LNCaP clone FGC (cell line): ENCODE data around the gene RHOG.
A peak's percentile ranks its signal among the peaks of the same experiment; 100 is the strongest.

ENCODE experiments used
- DNase-seq: peaks from one replicate; pipeline ENCODE4 v3.0.0-alpha.2; 2011; ENCODE audit warnings: low read depth
- H3K4me3 ChIP-seq: 2 replicates; pipeline ENCODE4 v1.5.1; 2011; ENCODE audit warnings: mild to moderate bottlenecking, low read depth, low read length, control low read depth
- CTCF ChIP-seq: IDR thresholded peaks from 2 replicates; pipeline ENCODE4 v1.5.1; 2012; ENCODE audit warnings: mild to moderate bottlenecking; ENCODE audit not compliant: control insufficient read depth, insufficient read depth; ENCODE audit errors: extremely low read depth

Gene RHOG

DNA sequence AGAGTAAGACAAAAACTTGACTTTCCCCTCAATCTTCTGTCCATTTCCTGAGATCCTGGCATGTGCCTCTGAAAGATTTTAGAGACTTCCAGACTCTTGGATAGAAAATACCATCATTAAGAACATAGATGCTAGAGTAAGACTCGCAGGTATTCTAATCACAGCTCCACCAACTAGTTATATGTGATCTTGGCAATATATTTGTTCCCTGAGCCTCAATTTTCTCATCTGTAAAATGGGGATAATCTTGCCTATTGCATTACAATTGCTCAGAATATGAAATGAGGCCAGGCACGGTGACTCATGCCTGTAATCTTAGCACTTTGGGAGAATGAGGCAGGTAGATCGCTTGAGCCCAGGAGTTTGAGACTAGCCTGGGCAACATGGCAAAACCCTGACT is 10.7 kb downstream of the RHOG start:
- H3K4me3 ChIP-seq = no peak overlapping the region
- DNase-seq = no peak
- no peak for TF ChIP-seq CTCF

DNA sequence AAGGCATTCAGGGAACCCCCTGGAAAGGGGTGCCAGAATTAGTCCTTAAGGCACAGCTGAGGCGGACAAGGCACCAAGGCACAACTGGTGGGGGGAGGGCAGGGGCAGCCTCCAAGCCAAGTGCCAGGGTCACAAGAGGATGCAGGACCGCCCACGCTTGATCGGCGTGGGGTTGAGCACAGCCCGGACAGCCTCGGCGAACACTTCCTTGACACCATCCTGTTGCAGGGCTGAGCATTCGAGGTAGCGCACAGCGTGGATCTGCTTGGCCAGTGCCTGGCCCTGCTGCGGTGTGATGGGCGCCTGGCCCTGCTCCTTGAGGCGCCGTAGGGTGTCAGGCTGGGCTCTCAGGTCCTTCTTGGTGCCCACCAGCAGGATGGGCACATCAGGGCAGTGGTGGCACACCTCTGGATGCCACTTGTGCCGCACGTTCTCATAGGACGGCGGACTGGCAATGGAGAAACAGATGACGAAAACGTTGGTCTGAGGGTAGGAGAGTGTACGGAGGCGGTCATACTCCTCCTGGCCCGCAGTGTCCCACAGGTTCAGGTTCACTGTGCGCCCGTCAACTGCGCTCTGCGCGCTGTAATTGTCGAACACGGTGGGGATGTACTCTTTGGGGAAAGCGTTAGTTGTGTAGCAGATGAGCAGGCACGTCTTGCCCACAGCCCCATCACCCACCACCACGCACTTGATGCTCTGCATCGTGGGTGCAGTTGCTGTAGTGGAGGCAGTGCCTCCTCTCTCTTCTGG is 13.1 kb downstream of the RHOG start:
- no peak overlapping the region for H3K4me3 ChIP-seq
- no peak for DNase-seq
- TF ChIP-seq CTCF = no peak

GRCh38 chr11:3826721-3827120 is 14.0 kb downstream of the RHOG start:
- TF ChIP-seq CTCF = no peak
- H3K4me3 ChIP-seq = no peak overlapping the region
- DNase-seq = no peak

DNA sequence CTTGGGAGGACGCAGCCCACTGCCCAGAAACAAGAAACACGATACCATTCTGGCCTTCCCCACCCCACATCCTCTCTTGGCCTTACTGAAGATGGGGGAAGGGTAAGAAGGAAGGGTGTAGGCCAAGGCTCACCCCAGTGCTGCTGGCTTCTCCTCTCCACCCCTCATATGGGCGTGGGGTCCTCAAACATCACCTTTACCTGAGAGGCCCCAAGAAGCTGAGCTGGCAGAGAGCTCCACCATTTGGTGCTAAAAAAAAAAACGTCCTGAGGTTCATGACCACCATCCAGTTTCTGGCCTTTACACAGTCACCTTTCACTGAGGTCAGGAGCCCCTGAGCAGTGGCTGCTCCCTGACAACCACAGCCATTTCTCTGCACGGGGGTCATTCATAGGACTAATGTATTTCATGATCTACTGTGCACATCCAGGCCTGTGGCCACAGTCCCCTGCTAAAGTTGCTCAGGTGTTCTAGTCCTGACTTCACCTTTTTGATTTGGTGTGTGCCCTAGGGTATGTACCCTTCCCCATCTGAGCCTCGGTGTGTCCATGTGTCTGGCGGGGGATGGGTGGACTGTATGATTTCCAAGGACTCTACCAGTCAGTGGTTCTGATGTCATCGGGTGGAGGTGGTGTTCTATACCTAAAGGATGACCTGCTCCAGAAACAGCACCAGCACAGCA is 15.1 kb downstream of the RHOG start:
- DNase-seq = no peak
- no peak for TF ChIP-seq CTCF
- no peak overlapping the region for H3K4me3 ChIP-seq

DNA sequence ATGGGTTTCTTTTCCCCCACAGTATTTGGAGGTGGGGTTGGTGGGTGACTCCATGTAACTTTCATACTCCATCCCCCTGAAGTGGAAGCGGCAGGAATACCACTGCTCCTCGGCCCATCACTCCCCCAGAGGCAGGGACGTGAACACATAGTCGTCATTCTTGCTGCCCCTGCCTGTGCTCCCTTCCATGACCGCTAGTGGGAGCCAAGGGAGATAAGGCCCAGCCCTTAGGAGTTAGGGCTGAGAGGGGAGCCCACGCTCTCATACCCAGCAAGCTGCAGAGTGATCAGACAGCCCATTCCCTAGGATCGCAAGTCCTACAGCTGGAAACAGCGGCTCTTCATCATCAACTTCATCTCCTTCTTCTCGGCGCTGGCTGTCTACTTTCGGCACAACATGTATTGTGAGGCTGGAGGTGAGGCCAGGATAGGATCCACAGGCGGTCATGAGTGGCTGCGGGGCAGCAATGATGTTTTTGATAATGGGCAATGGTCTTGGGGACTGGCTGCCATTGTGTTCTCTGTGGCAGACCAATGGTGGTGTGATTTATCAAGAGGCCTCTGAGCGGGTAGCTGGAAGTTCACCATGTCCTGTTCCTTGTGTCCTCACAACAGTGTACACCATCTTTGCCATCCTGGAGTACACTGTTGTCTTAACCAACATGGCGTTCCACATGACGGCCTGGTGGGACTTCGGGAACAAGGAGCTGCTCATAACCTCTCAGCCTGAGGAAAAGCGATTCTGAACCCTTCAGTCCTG is 15.9 kb downstream of the RHOG start:
- TF ChIP-seq CTCF = peak; percentile 58
- DNase-seq = no peak

GRCh38 chr11:3823762-3824506 is 16.8 kb downstream of the RHOG start:
- TF ChIP-seq CTCF = no peak
- no peak overlapping the region for H3K4me3 ChIP-seq
- DNase-seq = no peak

More for the DNA sequence above, 15.9 kb downstream of the RHOG start:
- H3K4me3 ChIP-seq = no peak overlapping the region
